HG03159 (cell line): ENCODE data around the gene SCARF2.
A peak's percentile ranks its signal among the peaks of the same experiment; 100 is the strongest.
"Not testable (repeated sequence)": the region's sequence is repeated elsewhere in the genome, so short reads cannot be mapped to it uniquely, and the experiment has no call there.

Experiments used
- ATAC-seq: cut with Tn5 transposase; IDR thresholded peaks from one replicate; pipeline ENCODE4 v1.9.1; 2021; ENCODE audit warnings: mild to moderate bottlenecking, moderate library complexity; ENCODE audit not compliant: unreplicated experiment

Gene SCARF2

DNA sequence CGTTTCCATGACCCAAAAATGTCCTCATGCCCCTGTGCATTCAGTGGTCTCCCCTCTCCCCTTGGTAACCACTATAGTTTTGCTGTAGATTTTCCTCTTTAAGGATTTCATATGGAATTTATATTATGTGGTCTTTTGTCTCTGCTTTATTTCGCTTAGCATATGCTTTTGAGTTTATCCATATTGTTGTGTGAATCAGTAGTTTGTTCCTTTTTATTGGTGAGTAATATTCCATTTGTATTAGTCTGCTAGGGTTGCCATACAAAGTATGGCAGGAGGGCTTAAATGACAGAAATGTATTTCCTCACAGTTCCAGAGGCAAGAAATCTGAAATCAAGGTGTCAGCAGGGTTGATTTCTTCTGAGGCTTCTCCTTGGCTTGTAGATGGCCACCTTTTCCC is 40.1 kb downstream of the SCARF2 start:
- ATAC-seq: no peak

DNA sequence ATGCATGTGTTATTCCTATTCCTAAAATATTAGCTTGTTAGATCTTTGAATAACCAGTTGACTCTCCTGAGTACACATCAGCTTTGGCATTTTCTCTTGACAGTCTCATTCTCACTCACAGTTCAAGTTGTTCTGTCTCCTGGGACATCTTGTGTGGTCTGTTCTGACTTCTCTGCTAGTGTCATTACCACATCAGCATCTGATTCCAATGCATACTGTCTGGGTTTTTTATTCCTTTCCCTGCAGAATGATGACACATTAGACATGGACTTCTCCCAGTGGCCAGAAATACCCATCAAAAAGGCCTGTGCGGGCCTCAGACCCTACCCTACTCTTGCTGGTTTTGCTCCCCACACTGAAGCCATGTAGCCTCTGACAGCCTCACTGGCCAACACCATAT is 41.0 kb downstream of the SCARF2 start:
- no peak for ATAC-seq

DNA sequence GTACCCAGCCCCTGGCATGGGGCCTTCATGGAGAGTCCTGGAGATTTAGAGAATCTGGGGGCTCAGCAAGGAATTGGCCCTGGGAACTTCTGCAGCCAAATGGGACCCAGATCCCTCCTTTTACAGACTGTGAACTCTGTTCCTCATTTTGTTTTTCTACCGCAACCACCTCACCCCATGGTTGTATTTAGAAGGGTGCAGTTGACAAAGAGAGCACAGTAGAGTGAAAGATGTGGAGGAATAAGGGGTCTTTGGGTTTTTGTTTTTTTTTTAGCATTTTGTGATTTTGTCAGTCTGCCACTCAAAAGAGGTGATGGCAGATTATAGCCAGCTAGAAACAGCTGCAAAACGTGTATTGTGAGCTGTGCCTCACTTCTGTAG is 41.7 kb downstream of the SCARF2 start:
- ATAC-seq: no peak

DNA sequence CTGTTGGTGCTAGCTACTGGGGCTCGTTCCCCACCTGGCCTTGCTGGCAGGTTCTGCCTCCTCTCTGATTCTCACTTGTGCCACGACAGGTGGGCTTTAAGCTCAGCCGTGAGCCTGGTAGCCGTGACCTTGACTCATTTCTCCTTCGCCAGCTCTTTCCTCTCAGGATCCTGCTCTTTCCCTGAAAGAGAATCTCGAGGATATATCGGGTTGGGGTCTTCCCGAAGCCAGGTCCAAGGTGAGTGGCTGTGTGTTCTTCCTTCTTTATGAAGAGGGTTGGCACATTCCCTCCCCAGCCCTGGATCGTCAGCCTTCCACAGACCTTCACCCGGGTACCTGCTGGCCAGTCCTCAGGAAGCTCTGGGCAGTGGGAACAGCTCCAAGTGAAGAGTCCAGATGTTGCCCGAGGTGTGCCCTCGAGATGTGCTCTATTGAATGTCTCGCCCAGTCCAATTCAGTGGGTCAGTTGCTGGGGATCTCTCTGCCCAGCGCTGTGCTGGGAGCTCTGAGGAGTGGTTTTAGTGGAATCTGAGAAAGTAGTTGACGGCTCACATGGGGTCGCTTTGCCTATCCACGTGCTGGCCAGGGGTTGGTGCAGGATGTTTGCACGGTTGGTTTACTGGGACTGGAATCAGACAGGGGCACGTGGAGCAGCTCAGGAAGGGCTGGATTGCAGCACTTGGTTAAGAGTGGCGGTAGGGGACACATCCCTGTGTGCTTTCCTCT is 42.3 kb downstream of the SCARF2 start:
- ATAC-seq: no peak

DNA sequence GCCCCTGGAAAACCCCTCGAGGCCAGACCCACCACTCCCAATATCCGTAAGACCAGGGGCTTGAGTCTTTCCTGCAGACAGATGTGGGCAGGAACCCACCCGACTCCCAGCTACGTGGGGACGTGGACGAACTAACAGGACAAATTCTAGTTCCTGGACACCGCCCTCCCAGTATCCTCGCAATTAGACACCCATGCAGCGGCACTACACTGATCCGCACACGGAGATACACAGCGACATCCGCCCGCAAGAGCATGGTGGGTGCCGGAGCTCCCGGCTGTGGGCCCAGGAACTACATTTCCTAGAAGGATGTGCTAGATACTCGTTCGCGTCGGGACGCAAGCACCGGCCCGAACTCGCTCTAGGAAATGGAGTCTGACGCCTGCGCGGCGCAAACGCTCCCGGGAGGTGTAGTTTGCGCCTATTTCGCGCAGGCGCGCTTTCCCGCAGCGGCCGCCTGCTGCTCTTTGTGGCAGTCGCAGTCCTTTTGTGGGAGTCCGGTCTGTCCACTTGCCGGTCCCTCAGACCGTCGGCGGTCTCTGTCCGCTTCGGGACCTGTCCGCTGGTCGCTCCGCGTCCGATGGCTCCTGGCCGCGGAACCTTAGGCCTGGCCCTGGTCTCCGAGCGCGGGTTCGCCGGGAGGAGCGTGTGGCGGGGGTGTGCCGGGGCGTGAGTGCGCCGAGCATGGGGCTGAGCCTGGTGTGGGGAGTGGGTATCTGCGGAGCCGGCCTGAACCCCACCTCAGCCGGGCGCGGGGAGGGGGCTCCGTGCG is 43.7 kb downstream of the SCARF2 start, which contains the start of gene ZNF74:
ZNF74 (plus strand) TSS at position 447 of the 772 bp plus-strand sequence. CDS start 478 bp downstream, outside the sequence.
- ATAC-seq: peak; percentile 73

DNA sequence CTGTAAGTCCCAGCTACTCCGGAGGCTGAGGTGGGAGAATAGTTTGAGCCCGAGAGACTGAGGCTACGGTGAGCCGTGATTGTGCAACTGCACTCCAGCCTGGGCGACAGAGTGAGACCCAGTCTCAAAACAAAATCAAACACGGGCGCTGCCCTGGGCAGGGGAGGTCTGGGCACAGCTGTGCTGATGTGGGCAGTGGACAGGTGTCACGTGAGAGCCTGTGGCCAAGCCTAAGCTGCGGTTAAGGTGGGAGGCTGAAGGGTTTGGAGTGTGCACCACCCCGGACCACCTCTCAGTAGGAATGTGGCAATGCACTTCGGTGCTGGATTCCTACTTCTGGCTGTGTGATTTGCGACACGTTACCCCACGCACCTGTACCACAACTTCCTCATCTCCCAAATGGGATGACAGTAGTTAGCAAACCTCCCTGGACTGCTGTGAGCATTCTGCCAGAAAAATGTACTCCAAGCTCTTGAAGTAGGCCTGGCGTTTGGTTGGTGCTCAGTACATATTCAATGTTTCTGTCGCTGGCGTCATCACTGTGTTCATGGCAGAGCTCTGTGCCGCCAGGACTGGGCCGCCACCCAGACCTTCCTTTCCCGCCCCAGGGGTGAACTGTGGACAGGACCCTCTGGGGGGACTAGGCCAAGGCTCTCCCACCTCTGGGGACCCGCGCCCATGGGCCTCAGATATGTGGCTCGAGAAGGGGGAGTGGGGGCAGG is 44.5 kb downstream of the SCARF2 start:
- peak; percentile 18 for ATAC-seq

DNA sequence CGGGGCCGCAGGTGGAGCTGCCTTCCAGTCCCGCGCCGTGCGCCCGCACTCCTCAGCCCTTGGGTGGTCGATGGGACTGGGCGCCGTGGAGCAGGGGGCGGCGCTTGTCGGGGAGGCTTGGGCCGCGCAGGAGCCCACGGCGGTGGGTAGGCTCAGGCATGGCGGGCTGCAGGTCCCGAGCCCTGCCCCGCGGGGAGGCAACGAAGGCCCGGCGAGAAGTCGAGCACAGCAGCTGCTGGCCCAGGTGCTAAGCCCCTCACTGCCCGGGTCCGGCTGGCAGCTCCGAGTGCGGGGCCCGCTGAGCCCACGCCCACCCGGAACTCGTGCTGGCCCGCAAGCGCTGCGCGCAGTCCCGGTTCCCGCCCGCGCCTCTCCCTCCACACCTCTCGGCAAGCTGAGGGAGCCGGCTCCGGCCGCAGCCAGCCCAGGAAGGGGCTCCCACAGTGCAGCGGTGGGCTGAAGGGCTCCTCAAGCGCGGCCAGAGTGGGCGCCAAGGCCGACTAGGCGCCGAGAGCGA is 45.2 kb downstream of the SCARF2 start:
- ATAC-seq: not testable (repeated sequence)

DNA sequence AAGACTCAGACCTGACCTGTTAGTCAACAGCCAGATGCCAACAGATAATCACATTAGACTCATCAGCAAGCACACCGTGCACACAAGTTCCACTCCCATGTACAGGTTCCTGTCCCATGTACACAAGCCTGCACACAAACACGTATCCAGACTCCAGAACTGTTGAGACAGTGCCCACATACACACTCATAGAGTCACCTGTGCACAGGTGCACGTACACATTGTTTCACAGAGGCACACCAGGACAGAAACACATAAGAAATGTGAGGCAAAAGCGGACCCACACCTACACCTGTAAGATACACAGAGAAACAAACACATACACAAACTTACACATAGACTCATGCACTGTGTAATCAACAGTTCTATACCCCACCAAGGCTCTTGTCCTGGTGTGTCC is 46.4 kb downstream of the SCARF2 start:
- ATAC-seq: no peak

DNA sequence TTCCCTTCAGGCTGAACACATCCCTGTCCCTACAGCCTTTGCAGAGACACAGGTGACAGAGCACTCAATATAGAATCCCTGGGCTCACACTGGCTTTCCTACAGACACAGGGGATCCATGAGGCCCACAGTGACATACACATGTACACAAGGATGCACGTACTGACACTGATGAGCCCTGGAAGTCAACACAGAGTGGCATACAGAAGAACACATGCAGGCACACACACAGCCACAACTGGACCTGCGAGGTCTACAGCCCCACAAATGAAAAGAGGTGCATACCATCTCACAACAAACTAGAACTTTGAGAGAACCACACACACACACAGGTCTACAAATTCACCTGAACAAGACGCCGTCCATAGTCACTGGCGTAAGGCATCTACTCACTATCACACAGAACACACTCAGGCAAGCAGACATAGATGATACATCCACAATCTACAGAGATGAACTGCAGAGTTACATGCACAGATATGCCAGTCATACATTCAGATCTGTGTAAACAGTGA is 47.2 kb downstream of the SCARF2 start:
- ATAC-seq: no peak

DNA sequence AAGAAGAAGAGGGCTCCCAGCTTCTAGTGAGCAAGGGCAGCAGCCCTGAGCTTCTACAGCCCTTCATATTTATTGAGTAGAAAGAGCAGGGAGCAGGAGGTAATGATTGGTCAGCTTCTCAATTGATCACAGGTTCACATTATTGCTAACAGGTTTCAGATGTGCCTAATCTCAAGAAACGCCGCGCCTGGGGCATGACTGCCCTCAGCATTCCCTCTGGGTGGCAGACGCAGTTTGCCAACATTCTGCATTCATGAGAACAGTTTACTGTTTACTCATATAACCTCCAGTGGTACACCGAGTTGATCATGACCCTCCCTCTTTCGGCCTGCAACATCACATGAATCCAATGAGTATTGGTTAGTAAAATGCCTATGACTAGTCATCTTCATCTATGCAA is 48.3 kb downstream of the SCARF2 start:
- no peak for ATAC-seq

DNA sequence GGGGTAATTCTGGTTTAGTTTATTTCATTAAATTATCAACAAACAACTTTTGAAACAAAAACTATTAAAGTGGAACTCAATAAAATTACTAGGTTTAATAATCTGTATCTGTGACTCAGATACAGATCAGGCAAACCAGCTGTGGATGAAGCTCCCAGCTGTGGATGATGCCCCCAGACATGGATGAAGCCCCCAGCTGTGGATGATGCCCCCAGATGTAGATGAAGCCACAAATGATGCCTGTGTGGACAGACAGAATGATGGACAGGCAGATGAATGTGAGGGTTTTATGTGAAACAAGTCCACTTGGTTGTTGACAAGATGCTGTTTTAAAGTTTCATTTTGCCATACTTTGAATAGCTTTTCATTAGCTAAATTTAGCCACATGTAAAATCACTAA is 49.4 kb downstream of the SCARF2 start:
- ATAC-seq: no peak

DNA sequence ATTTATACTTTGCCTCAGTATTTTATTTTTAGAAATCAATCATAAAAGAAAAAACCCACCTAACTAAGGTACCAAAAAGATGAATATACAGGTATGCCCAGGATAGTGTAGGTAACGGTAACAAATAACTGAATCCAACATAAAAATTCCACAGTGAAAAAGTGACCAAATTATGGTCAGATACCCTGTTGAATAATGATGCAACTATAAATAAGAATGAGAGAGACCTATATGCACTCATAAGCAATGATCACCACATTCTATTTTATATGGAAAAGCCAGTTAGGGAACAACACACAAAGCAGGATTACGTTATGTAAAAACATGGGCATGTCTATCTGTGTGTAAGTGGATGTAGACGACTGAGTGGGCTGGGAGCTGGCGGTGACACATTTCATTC is 50.7 kb downstream of the SCARF2 start:
- no peak for ATAC-seq

DNA sequence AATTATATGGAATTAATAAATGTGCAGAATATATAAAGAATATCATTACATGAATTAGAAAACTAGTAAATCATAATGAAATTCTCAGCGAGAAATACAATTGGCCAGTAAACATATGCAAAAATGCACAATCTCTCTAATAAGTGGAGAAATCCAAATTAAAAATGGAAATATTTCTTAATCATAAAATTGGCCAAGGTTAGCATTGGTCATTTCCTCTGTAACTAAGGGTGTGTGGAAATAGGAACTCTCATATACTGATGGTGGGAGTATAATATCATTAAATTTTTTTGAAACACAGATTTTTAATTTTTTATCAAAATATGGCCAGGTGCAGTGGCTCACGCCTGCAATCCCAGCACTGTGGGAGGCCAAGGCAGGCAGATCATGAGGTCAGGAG is 51.3 kb downstream of the SCARF2 start:
- ATAC-seq: no peak

DNA sequence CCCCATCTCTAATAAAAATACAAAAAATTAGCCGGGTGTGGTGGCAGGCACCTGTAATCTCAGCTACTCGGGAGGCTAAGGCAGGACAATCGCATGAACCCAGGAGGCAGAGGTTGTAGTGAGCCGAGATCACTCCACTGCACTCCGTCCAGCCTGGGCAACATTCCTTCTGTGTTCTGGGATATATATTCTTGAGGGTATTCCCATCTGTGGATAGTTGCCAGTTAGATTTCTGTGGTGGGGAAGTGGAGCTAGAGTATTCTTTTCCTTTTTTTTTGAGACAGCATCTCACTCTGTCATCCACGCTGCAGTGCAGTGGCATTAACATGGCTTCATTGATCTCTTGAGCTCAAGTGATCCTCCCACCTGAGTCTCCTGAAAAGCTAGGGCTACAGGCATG is 52.8 kb downstream of the SCARF2 start:
- no peak for ATAC-seq

DNA sequence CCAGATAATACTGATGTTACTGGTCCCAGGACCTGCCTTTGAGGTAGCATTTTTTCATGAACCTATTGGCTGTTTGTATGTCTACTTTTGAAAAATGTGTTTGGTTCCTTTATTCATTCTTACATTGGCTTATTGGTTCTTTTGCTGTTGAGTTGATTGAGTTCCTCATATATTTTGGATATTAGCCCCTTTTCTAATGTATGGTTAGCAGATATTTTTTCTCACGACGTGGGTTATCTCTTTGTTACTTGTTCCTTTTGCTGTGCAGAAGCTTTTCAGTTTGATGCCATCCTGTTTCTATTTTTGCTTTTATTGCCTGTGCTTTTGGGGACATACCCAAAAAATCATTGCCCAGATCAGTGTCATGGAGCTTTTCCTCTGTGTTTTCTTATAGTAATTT is 53.5 kb downstream of the SCARF2 start:
- no peak for ATAC-seq

DNA sequence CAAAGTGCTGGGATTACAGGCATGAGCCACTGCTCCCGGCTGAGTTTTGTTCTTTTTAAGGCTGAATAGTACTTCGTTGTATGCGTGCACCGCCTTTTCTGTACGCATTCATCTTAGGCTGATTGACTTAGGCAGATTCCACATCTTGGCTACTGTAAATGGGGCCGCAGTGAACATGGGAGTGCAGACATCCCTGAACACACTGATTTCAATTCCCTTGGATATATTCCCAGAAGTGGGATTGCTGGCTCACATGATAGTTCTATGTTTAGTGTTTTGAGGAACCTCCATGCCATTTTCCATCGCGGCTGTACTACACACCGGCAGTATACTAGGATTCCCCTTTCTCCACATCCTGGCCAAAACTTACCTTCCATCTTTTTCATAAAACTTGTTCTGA is 54.1 kb downstream of the SCARF2 start:
- ATAC-seq: no peak

DNA sequence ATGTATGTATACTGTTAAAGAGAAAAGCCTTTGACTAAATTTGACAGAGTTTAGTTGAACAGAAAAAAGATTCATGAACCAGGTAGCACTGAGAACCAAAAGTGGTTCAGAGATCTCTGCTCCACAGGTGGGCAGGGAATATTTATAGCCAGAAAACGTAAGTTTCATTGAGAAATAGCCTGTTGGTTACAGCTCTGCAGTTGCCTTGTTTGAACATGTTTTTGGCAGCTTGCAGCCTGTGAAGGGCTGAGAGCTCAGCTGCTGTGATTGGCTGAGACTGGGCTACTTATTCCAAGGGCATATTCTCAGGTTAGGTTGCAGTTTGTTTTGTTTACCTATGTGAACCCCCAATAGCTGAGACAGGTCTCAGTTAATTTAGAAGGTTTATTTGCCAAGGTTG is 57.1 kb downstream of the SCARF2 start:
- no peak for ATAC-seq

DNA sequence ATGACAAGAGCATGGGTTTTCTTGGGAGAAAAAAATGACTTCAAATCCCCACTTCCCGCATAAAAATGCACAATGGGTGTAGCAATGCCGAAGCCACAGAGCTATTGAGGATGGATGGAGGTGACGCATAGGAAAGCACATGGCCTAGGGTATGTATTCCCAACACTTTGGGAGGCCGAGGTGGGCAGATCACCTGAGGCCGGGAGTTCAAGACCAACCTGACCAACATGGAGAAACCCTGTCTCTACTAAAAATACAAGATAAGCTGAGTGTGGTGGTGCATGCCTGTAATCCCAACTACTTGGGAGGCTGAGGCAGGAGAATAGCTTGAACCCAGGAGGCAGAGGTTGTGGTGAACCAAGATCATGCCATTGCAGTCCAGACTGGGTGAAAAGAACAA is 58.9 kb downstream of the SCARF2 start:
- ATAC-seq: not testable (repeated sequence)

DNA sequence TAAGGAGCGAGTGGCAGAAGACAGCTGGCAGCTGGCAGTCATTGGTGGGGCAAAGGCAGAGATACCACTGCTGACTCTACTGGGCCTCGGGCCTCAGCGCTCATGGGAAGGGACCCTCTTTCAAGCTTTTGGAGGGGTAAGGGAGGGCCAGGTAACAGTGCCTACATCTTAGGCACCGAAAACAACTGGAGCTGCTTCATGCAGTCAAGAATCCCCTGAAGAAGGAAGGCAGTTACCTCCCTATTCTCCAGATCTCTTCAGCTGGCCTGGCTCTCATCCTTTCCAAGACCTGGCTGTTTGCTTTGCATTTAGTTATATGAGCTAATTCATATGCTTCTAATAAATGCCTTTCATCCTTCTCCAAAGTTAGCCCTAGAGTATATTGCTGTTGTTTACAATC is 59.5 kb downstream of the SCARF2 start:
- ATAC-seq: no peak

DNA sequence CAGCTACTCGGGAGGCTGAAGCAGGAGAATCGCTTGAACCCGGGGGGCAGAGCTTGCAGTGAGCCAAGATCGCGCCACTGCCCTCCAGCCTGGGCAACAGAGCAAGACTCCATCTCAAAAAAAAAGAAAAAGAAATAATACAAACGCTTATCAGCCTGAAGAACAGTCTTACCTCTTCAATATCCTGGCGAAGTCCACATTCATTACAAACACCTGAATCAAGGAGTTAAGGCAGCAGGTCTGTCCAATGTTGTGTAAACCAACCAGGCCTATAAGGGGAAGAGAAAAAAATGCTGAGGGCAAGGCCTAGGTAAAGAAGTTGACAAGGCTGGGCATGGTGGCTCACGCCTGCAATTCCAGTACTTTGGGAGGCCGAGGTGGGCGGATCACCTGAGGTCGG is 60.6 kb downstream of the SCARF2 start:
- ATAC-seq: not testable (repeated sequence)

DNA sequence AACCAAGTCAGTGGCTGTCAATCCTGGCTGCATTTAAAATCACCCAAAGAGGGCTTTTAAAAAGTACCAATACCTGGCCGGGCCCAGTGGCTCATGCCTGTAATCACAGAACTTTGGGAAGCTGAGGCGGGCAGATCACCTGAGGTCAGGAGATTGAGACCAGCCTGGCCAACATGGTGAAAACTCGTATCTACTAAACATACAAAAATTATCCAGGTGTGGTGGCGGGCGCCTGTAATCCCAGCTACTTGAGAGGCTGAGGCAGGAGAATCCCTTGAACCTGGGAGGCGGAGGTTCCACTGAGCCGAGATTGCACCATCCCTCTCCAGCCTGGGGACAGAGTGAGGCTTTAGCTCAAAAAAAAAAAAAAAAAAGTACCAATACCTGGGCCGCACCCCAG is 61.3 kb downstream of the SCARF2 start:
- not testable (repeated sequence) for ATAC-seq
